C4-2B (cell line): ENCODE results near the gene OPN1SW.

Experiments used
- ZFX ChIP-seq: fragments of 450-650 bp; IDR thresholded peaks from 2 replicates; pipeline ENCODE4 v1.6.1; 2017
- TF ChIP-seq, protein P1 (sequence below): fragments of 450-650 bp; conservative IDR thresholded peaks from 2 replicates; pipeline ENCODE4 v1.5.1; 2017; ENCODE audit warnings: mild to moderate bottlenecking

DNA sequence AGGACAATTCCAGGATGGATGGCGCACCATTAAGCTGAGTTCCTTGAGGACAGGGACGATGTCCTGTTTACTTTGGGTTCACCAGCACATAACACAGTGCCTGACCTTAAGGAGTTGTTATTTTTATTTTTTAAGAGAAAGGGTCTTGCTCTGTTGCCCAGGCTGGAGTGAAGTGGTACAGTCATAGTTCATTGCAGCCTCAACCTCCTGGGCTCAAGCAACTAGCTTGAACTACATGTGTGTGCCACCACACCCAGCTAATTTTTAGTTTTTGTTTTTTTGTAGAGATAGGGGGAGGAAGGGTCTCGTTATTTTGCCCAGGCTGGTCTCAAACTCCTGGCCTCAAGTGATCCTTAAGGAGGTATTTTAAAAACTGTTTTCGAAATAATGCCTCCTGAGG is 38.2 kb downstream of the OPN1SW start:
- TF ChIP-seq, protein P1, sequence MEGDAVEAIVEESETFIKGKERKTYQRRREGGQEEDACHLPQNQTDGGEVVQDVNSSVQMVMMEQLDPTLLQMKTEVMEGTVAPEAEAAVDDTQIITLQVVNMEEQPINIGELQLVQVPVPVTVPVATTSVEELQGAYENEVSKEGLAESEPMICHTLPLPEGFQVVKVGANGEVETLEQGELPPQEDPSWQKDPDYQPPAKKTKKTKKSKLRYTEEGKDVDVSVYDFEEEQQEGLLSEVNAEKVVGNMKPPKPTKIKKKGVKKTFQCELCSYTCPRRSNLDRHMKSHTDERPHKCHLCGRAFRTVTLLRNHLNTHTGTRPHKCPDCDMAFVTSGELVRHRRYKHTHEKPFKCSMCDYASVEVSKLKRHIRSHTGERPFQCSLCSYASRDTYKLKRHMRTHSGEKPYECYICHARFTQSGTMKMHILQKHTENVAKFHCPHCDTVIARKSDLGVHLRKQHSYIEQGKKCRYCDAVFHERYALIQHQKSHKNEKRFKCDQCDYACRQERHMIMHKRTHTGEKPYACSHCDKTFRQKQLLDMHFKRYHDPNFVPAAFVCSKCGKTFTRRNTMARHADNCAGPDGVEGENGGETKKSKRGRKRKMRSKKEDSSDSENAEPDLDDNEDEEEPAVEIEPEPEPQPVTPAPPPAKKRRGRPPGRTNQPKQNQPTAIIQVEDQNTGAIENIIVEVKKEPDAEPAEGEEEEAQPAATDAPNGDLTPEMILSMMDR = no peak
- no peak for TF ChIP-seq ZFX
